Suprapubic skin (tissue), 4 donors: ENCODE measurements around the gene UNC13D. TPM values are rescaled to one million over a fixed set of nuclear protein-coding genes. Genes with fewer than 3 reads are reported as not detected.

Experiments
- DNase-seq, 2 donors: peaks; one replicate each; pipeline ENCODE4 v3.0.0-alpha.2; 2019; ENCODE audit warnings: low spot score in 2 of 2
- H3K27ac ChIP-seq: fragments of 200-600 bp; sonication (generic); one replicate; pipeline ENCODE4 v1.5.1; 2019
- H3K27me3 ChIP-seq: fragments of 200-600 bp; sonication (generic); one replicate; pipeline ENCODE4 v1.5.1; 2019
- H3K36me3 ChIP-seq: fragments of 200-600 bp; sonication (generic); one replicate; pipeline ENCODE4 v1.5.1; 2019
- H3K4me1 ChIP-seq: fragments of 200-600 bp; sonication (generic); one replicate; pipeline ENCODE4 v1.5.1; 2019
- H3K4me3 ChIP-seq: fragments of 200-600 bp; sonication (generic); one replicate; pipeline ENCODE4 v1.5.1; 2019; ENCODE audit warnings: mild to moderate bottlenecking
- H3K9me3 ChIP-seq: fragments of 200-600 bp; sonication (generic); one replicate; pipeline ENCODE4 v1.5.1; 2019
- CTCF ChIP-seq, 2 donors: fragments of 200-600 bp in 1 of 2; fragments of 450-650 bp in 1 of 2; sonication (generic) in 1 of 2; IDR thresholded peaks; one replicate each; pipeline ENCODE4 v1.5.1; 2016 to 2019; ENCODE audit warnings: antibody characterized with exemption in 2 of 2, mild to moderate bottlenecking in 1 of 2, moderate library complexity in 1 of 2
- EP300 ChIP-seq: sonication (generic); formaldehyde crosslinking; IDR thresholded peaks from one replicate; pipeline ENCODE4 v1.6.1; 2017; ENCODE audit warnings: antibody characterized with exemption
- POLR2A ChIP-seq, 2 donors: fragments of 450-650 bp; IDR thresholded peaks; one replicate each; pipeline ENCODE4 v1.6.1; 2017; ENCODE audit warnings: antibody characterized with exemption in 2 of 2, mild to moderate bottlenecking in 2 of 2, moderate library complexity in 2 of 2
- POLR2AphosphoS5 ChIP-seq, 3 donors: sonication (generic); formaldehyde crosslinking; IDR thresholded peaks; one replicate each; pipeline ENCODE4 v1.6.1; 2017; ENCODE audit warnings: antibody characterized with exemption in 3 of 3
- WGBS: methylation state at CpG from one replicate; pipeline ENCODE4 v1.1.5; 2018; 5-methylcytosine and 5-hydroxymethylcytosine counted together
- total RNA-seq, 4 donors: library from RNA; depleted of rRNA; stranded (reverse); fragments of >200 nt; gene quantifications; one replicate each; pipeline ENCODE4 v1.1.0, GENCODE V29; 2016

The UNC13D gene
- total RNA-seq, 4 donors from 2014 or later: 5.2 to 21.0 (median 7.2) TPM

GRCh38 chr17:75849724-75850123 is 5.5 kb upstream of the UNC13D start:
- WGBS: 83% methylated on average over 7 of the region's 9 CpGs
- H3K36me3 ChIP-seq: peaks cover 61% of the 10 kb centered on the region
- H3K4me1 ChIP-seq: peaks cover 79% of the 10 kb centered on the region
- H3K9me3 ChIP-seq: no peaks in the 10 kb centered on the region
- H3K27me3 ChIP-seq: no peaks in the 10 kb centered on the region
- H3K4me3 ChIP-seq: no peak overlapping the region
- H3K27ac ChIP-seq: no peak overlapping the region
- DNase-seq: no peak
- no peak for TF ChIP-seq POLR2AphosphoS5 (IDR thresholded peaks at IDR 0.05)
- TF ChIP-seq POLR2A (IDR thresholded peaks at IDR 0.05): no peak
- no peak for TF ChIP-seq CTCF (IDR thresholded peaks at IDR 0.05)
- no peak for TF ChIP-seq EP300

- TF ChIP-seq POLR2AphosphoS5 (IDR thresholded peaks at IDR 0.05) (no peak), CTCF (IDR thresholded peaks at IDR 0.05) (no peak), POLR2A (IDR thresholded peaks at IDR 0.05) (no peak), EP300 (no peak)
- H3K27ac ChIP-seq: peak overlapping the region; percentile 9
- peaks cover 61% of the 10 kb centered on the region for H3K36me3 ChIP-seq
- no peak for DNase-seq
- peaks cover 79% of the 10 kb centered on the region for H3K4me1 ChIP-seq
- H3K27me3 ChIP-seq: no peaks in the 10 kb centered on the region
- WGBS: 80% methylated on average over 11 of the region's 11 CpGs
- H3K4me3 ChIP-seq: no peak overlapping the region
- no peaks in the 10 kb centered on the region for H3K9me3 ChIP-seq
Observed at GRCh38 chr17:75849279-75849646, 5.1 kb upstream of the UNC13D start.

GRCh38 chr17:75848523-75849278 is 4.5 kb upstream of the UNC13D start:
- Histone ChIP-seq H3K4me3 (no peak overlapping the region), H3K9me3 (no peaks in the 10 kb centered on the region), H3K27me3 (no peaks in the 10 kb centered on the region), H3K4me1 (peaks cover 78% of the 10 kb centered on the region), H3K27ac (peak overlapping the region; percentile 9), H3K36me3 (peaks cover 61% of the 10 kb centered on the region)
- peak in 1 of 2 donors; percentile 86 for DNase-seq
- no peak for TF ChIP-seq EP300
- TF ChIP-seq CTCF (IDR thresholded peaks at IDR 0.05): peak; percentile 57 to 74
- WGBS: 21% methylated on average over 14 of the region's 16 CpGs

- Histone ChIP-seq H3K27ac (peak overlapping the region; percentile 30), H3K9me3 (no peaks in the 10 kb centered on the region), H3K27me3 (no peaks in the 10 kb centered on the region), H3K4me1 (peaks cover 70% of the 10 kb centered on the region), H3K4me3 (no peak overlapping the region), H3K36me3 (peaks cover 61% of the 10 kb centered on the region)
- WGBS: 80% methylated on average over 25 of the region's 25 CpGs
- no peak for DNase-seq
- TF ChIP-seq EP300 (no peak), POLR2A (IDR thresholded peaks at IDR 0.05) (no peak), CTCF (IDR thresholded peaks at IDR 0.05) (no peak), POLR2AphosphoS5 (IDR thresholded peaks at IDR 0.05) (no peak)
Observed at GRCh38 chr17:75847614-75848522, 3.7 kb upstream of the UNC13D start.
